HEK293 (cell line): Measurements from ENCODE around the gene CXorf51B.

ENCODE experiments used
- CTCF ChIA-PET: fragments of 350-600 bp; formaldehyde crosslinking; extraction: SDS; loops from one replicate; lab custom pipeline; 2021; ENCODE audit warnings: antibody characterized with exemption; lab: Yijun Ruan, JAX
- POLR2A ChIA-PET: fragments of 300-600 bp; formaldehyde crosslinking; extraction: SDS; loops from one replicate; lab custom pipeline; 2020; ENCODE audit warnings: antibody characterized with exemption, inconsistent platforms; lab: Yijun Ruan, JAX
- H3K27ac ChIP-seq: fragments of 200-500 bp; sonication (Bioruptor generic); 2 replicates; pipeline ENCODE4 v1.5.1; 2014; ENCODE audit warnings: low read depth, low read length, control low read depth, inconsistent platforms; ENCODE audit errors: extremely low read depth
- H3K36me3 ChIP-seq, 2 experiments: fragments of 200-500 bp in 1 of 2; sonication (Bioruptor generic) in 1 of 2; 1 replicate in 1 of 2; 2 replicates in 1 of 2; pipeline ENCODE4 v1.5.1; 2014 to 2017; ENCODE audit warnings: inconsistent platforms in 2 of 2, low read length in 2 of 2; ENCODE audit not compliant: control insufficient read depth in 2 of 2, insufficient read depth in 1 of 2
- H3K4me1 ChIP-seq: fragments of 200-500 bp; sonication (Bioruptor generic); 2 replicates; pipeline ENCODE4 v1.5.1; 2014; ENCODE audit warnings: mild to moderate bottlenecking, low read length, inconsistent platforms; ENCODE audit not compliant: control insufficient read depth, insufficient read depth
- H3K4me3 ChIP-seq: 2 replicates; pipeline ENCODE4 v1.5.1; 2011; ENCODE audit warnings: low read depth, mild to moderate bottlenecking, control low read depth, low read length, moderate library complexity
- H3K9me3 ChIP-seq: fragments of 200-500 bp; sonication (Bioruptor generic); 2 replicates; pipeline ENCODE4 v1.5.1; 2014; ENCODE audit warnings: low read depth, low read length, inconsistent platforms; ENCODE audit not compliant: control insufficient read depth, insufficient read depth
- GFI1B ChIP-seq: fragments of 450-650 bp; formaldehyde crosslinking; IDR thresholded peaks from 2 replicates; pipeline ENCODE4 v1.5.1; 2016; ENCODE audit warnings: missing biosample characterization, missing genetic modification characterization
- RBAK ChIP-seq: fragments of 450-650 bp; formaldehyde crosslinking; IDR thresholded peaks from 2 replicates; pipeline ENCODE4 v1.5.1; 2016; ENCODE audit warnings: missing biosample characterization, missing genetic modification characterization
- ZNF148 ChIP-seq: fragments of 450-650 bp; formaldehyde crosslinking; IDR thresholded peaks from 2 replicates; pipeline ENCODE4 v1.5.0; 2017; ENCODE audit warnings: missing biosample characterization, missing genetic modification characterization, borderline replicate concordance
- ZNF16 ChIP-seq: fragments of 450-650 bp; formaldehyde crosslinking; IDR thresholded peaks from 2 replicates; pipeline ENCODE4 v1.5.1; 2016; ENCODE audit warnings: low read depth, missing biosample characterization, missing genetic modification characterization
- ZNF529 ChIP-seq: fragments of 450-650 bp; formaldehyde crosslinking; IDR thresholded peaks from 2 replicates; pipeline ENCODE4 v1.5.1; 2017; ENCODE audit warnings: missing genetic modification characterization, missing biosample characterization; ENCODE audit not compliant: insufficient replicate concordance
- ZXDB ChIP-seq: fragments of 450-650 bp; formaldehyde crosslinking; IDR thresholded peaks from 2 replicates; pipeline ENCODE4 v1.5.1; 2016; ENCODE audit warnings: missing biosample characterization, missing genetic modification characterization

Gene CXorf51B

GRCh38 chrX:146854281-146854680 is 44.7 kb downstream of the CXorf51B start:
- H3K4me3 ChIP-seq = no peak overlapping the region
- H3K9me3 ChIP-seq = no peaks in the 10 kb centered on the region; the same call in 1 of the 2 replicates
- ChIA-PET CTCF (interaction anchor here (0.6 kb wide), 1 partner anchor 525 kb away, joined by 3 read pairs; no protein-coding TSS in a partner anchor), POLR2A (no interaction called here)
- no peaks in the 10 kb centered on the region for H3K36me3 ChIP-seq
- H3K27ac ChIP-seq = no peak overlapping the region
- no peaks in the 10 kb centered on the region for H3K4me1 ChIP-seq
- TF ChIP-seq RBAK (tag by site-specific recombination) (no peak), GFI1B (tag by site-specific recombination) (no peak), ZNF529 (tag by site-specific recombination) (no peak), ZNF148 (tag by site-specific recombination) (no peak), ZXDB (tag by site-specific recombination) (no peak), ZNF16 (tag by site-specific recombination) (no peak)
